Common myeloid progenitor, CD34-positive (primary cell): Measurements from ENCODE around the gene UQCRC1.

Experiments used
- CTCF ChIA-PET: fragments of 350-600 bp; sonication (Branson Sonifier 250); formaldehyde crosslinking; loops from one replicate; lab custom pipeline; 2021; ENCODE audit warnings: antibody characterized with exemption; lab: Charles Lee
- POLR2A ChIA-PET: fragments of 350-600 bp; sonication (Branson Sonifier 250); formaldehyde crosslinking; loops from one replicate; lab custom pipeline; 2021; ENCODE audit warnings: antibody characterized with exemption; lab: Charles Lee
- DNase-seq, 3 donors: peaks; one replicate each; pipeline versions ENCODE4 v3.0.0 to v3.0.0-alpha.2; 2013
- H3K27ac ChIP-seq, 2 experiments: 1 replicate in 1 of 2; 2 replicates in 1 of 2; pipeline ENCODE4 v1.7.0; 2013; ENCODE audit warnings: inconsistent platforms in 2 of 2, low read length in 2 of 2, mild to moderate bottlenecking in 2 of 2, low read depth in 1 of 2, moderate library complexity in 1 of 2; ENCODE audit not compliant: severe bottlenecking in 2 of 2, insufficient read depth in 1 of 2, poor library complexity in 1 of 2
- H3K27me3 ChIP-seq, 5 experiments: replicated peaks in 2 of 5; 1 replicate in 3 of 5; 2 replicates in 2 of 5; pipeline versions ENCODE4 v1.6.1 to v1.7.0; 2013; ENCODE audit warnings: low read length in 4 of 5, mild to moderate bottlenecking in 2 of 5, moderate library complexity in 2 of 5, inconsistent platforms in 1 of 5; ENCODE audit not compliant: insufficient read depth in 5 of 5, control insufficient read depth in 4 of 5
- H3K36me3 ChIP-seq, 4 experiments: 1 replicate in 2 of 4; 2 replicates in 2 of 4; pipeline versions ENCODE4 v1.6.1 to v1.7.0; 2013; ENCODE audit warnings: low read length in 3 of 4, control low read depth in 1 of 4, mild to moderate bottlenecking in 1 of 4; ENCODE audit not compliant: control insufficient read depth in 4 of 4, insufficient read depth in 4 of 4
- H3K4me1 ChIP-seq, 4 experiments: 1 replicate in 3 of 4; 2 replicates in 1 of 4; pipeline versions ENCODE4 v1.6.1 to v1.7.1; 2013; ENCODE audit warnings: low read length in 3 of 4, mild to moderate bottlenecking in 3 of 4, control low read depth in 1 of 4, inconsistent platforms in 1 of 4, moderate library complexity in 1 of 4; ENCODE audit not compliant: control insufficient read depth in 4 of 4, insufficient read depth in 4 of 4; ENCODE audit errors: control extremely low read depth in 1 of 4
- H3K4me3 ChIP-seq, 7 experiments: 1 replicate in 4 of 7; 2 replicates in 3 of 7; pipeline versions ENCODE4 v1.5.1 to v1.7.0; 2013; ENCODE audit warnings: mild to moderate bottlenecking in 7 of 7, low read length in 6 of 7, moderate library complexity in 6 of 7, inconsistent platforms in 2 of 7, low read depth in 2 of 7, control low read depth in 1 of 7; ENCODE audit not compliant: insufficient read depth in 4 of 7, control insufficient read depth in 1 of 7; ENCODE audit errors: extremely low read depth in 1 of 7
- H3K9me3 ChIP-seq, 5 experiments: 1 replicate in 4 of 5; 2 replicates in 1 of 5; pipeline versions ENCODE4 v1.6.1 to v1.7.1; 2013; ENCODE audit warnings: low read length in 4 of 5, mild to moderate bottlenecking in 2 of 5, inconsistent platforms in 1 of 5, low read depth in 1 of 5, moderate library complexity in 1 of 5; ENCODE audit not compliant: control insufficient read depth in 4 of 5, insufficient read depth in 2 of 5; ENCODE audit errors: control extremely low read depth in 1 of 5
- WGBS: methylation state at CpG from one replicate; pipeline ENCODE4 v1.1.5; 2013; ENCODE audit not compliant: insufficient coverage; 5-methylcytosine and 5-hydroxymethylcytosine counted together

Gene UQCRC1

DNA sequence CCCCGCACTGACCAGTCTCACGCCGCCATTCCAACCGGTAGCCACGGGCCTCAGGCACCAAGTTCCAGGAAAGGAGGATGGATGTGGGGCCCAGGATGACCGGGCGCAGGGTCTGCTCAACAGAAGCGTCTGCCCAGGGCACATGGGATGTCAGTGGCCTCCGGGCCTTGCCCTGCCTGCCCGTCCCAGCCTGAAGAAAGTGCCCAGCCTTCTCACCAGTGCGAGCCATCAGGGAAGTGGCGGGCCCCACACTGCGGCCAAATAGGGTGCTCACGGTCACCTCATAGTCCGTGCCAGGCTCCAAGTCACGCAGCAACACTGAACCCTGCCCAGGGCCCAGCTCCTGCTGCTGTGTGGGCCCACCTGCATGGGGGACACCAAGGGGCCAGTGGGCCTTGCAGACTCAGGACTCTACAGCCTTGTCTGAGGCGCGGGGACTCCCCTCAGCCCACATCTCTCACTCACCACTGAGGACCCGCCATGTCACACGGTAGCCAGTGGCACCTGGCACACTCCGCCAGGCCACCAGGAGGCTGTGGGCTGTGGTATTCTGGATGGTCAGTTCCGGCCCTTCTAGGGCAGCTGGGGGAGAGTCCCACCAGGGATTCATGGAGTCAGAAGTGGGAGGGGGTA is 17.4 kb downstream of the UQCRC1 start:
- Histone ChIP-seq H3K4me3 (no peak overlapping the region), H3K27ac (no peak overlapping the region), H3K36me3 (no peaks in the 10 kb centered on the region), H3K4me1 (peaks cover 0 to 12% (median 4%) of the 10 kb centered on the region in 4 experiments), H3K27me3 (peaks cover 0 to 64% (median 18%) of the 10 kb centered on the region in 5 experiments), H3K9me3 (no peaks in the 10 kb centered on the region)
- CTCF ChIA-PET = interaction anchor here (1.1 kb wide), 1 partner anchor 345 kb away, joined by 3 read pairs; no protein-coding TSS in a partner anchor
- no peak for DNase-seq
- POLR2A ChIA-PET = no interaction called here
- 90% methylated on average over 16 of the region's 22 CpGs for WGBS

DNA sequence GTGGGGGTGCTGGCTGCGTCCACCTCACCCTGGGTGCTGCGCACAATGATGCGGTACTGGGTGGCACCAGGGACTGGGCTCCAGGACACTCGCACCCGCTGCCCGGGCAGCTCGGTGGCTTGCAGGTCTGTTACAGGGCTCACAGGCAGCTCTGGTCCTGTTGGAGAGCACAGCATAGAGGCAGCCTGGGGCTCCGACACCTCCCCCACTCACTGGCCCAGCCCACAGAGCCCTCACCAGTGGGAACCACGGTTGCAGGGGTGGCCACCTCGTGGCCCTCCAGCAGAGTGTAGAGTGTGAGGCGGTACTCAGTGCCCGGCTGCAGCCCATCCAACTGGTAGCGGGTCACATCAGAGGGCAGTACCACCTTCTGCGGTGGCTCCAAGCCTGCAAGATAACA is 18.0 kb downstream of the UQCRC1 start:
- no peak overlapping the region for H3K4me3 ChIP-seq
- no peaks in the 10 kb centered on the region for H3K9me3 ChIP-seq
- DNase-seq = no peak
- no peaks in the 10 kb centered on the region for H3K36me3 ChIP-seq
- H3K27ac ChIP-seq = no peak overlapping the region
- ChIA-PET CTCF (no interaction called here), POLR2A (no interaction called here)
- H3K4me1 ChIP-seq = peaks cover 0 to 12% (median 4%) of the 10 kb centered on the region in 4 experiments
- WGBS = 97% methylated on average over 14 of the region's 14 CpGs
- peaks cover 0 to 63% (median 18%) of the 10 kb centered on the region in 5 experiments for H3K27me3 ChIP-seq

DNA sequence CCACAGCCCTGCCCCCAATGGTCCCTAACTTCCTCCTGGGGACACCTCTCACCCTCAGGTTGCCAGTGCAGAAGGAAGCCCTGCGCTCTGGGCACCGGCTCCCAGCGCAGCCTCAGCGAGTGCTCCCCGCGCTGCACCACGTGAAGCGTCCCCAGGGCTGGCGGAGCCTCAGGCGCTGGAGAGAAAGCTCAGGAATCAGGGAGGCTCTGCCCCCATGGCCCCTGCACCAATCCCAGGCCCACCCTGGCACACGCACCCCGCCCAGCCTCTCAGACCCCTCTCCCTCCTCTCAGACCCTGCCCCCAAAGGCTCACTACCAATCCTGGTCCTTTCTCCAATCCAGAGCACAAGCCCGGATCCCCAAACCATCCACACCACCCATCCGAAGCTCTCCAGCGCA is 21.2 kb downstream of the UQCRC1 start:
- DNase-seq = no peak
- Histone ChIP-seq H3K27ac (no peak overlapping the region), H3K27me3 (peaks cover 0 to 33% (median 8%) of the 10 kb centered on the region in 5 experiments), H3K4me3 (no peak overlapping the region), H3K4me1 (no peaks in the 10 kb centered on the region), H3K36me3 (no peaks in the 10 kb centered on the region), H3K9me3 (no peaks in the 10 kb centered on the region)
- 34% methylated on average over 14 of the region's 15 CpGs for WGBS
- ChIA-PET CTCF (no interaction called here), POLR2A (no interaction called here)

GRCh38 chr3:48587686-48588085 is 21.8 kb downstream of the UQCRC1 start:
- ChIA-PET CTCF (no interaction called here), POLR2A (no interaction called here)
- no peaks in the 10 kb centered on the region for H3K4me1 ChIP-seq
- H3K36me3 ChIP-seq = no peaks in the 10 kb centered on the region
- H3K27me3 ChIP-seq = peaks cover 0 to 27% (median 8%) of the 10 kb centered on the region in 5 experiments
- WGBS = 88% methylated on average over 10 of the region's 11 CpGs
- no peak overlapping the region for H3K4me3 ChIP-seq
- no peaks in the 10 kb centered on the region for H3K9me3 ChIP-seq
- no peak for DNase-seq
- no peak overlapping the region for H3K27ac ChIP-seq

- peaks cover 0 to 22% (median 6%) of the 10 kb centered on the region in 5 experiments for H3K27me3 ChIP-seq
- DNase-seq = no peak
- H3K4me1 ChIP-seq = no peaks in the 10 kb centered on the region
- ChIA-PET POLR2A (no interaction called here), CTCF (no interaction called here)
- no peaks in the 10 kb centered on the region for H3K36me3 ChIP-seq
- no peak overlapping the region for H3K27ac ChIP-seq
- H3K9me3 ChIP-seq = no peaks in the 10 kb centered on the region
- WGBS = 82% methylated on average over 8 of the region's 8 CpGs
- H3K4me3 ChIP-seq = no peak overlapping the region
These were observed 24.0 kb downstream of the UQCRC1 start for GRCh38 chr3:48585411-48585810.

GRCh38 chr3:48584836-48585235 is 24.6 kb downstream of the UQCRC1 start:
- CTCF ChIA-PET = no interaction called here
- no peaks in the 10 kb centered on the region for H3K36me3 ChIP-seq
- DNase-seq = no peak

GRCh38 chr3:48581621-48582481 is 27.6 kb downstream of the UQCRC1 start:
- Histone ChIP-seq H3K4me3 (no peak overlapping the region), H3K4me1 (no peaks in the 10 kb centered on the region), H3K27ac (no peak overlapping the region), H3K36me3 (no peaks in the 10 kb centered on the region), H3K27me3 (no peaks in the 10 kb centered on the region), H3K9me3 (no peaks in the 10 kb centered on the region)
- ChIA-PET POLR2A (interaction anchor here (0.5 kb wide), 1 partner anchor 859 kb away, joined by 3 read pairs; no protein-coding TSS in a partner anchor), CTCF (no interaction called here)
- no peak for DNase-seq
- WGBS = 96% methylated on average over 12 of the region's 14 CpGs

More at GRCh38 chr3:48584836-48585235, 24.6 kb downstream of the UQCRC1 start:
- Histone ChIP-seq H3K27ac (no peak overlapping the region), H3K27me3 (peaks cover 0 to 17% (median 6%) of the 10 kb centered on the region in 5 experiments), H3K4me1 (no peaks in the 10 kb centered on the region), H3K4me3 (no peak overlapping the region), H3K9me3 (no peaks in the 10 kb centered on the region)
- 92% methylated on average over 3 of the region's 9 CpGs for WGBS
- POLR2A ChIA-PET = no interaction called here
